PC-9 (cell line): ENCODE measurements around the gene ZNF419. TPM values are rescaled to one million over a fixed set of nuclear protein-coding genes. Genes with fewer than 3 reads are reported as not detected.

ENCODE experiments used
- BruUV-seq: library from RNA; stranded (reverse); fragments of 400-500 nt; replicated peaks from 2 replicates; lab custom pipeline; 2021; lab: Mats Ljungman, UMichigan
- CTCF ChIA-PET: fragments of 300-600 bp; sonication (Branson Sonifier 250); formaldehyde crosslinking; loops from one replicate; lab custom pipeline; 2022; ENCODE audit warnings: antibody characterized with exemption; lab: Charles Lee
- POLR2A ChIA-PET: fragments of 300-600 bp; sonication (Branson Sonifier 250); formaldehyde crosslinking; loops from one replicate; lab custom pipeline; 2022; ENCODE audit warnings: antibody characterized with exemption; ENCODE audit not compliant: unreplicated experiment; lab: Charles Lee
- DNase-seq, 2 experiments: peaks; one replicate each; pipeline versions ENCODE4 v3.0.0 to v3.0.0-alpha.2; 2015 to 2022; ENCODE audit warnings: mixed read lengths in 1 of 2
- H2AFZ ChIP-seq: fragments of 200-600 bp; sonication (generic); 2 replicates; pipeline ENCODE4 v1.8.1; 2017; ENCODE audit warnings: antibody characterized with exemption
- H3F3A ChIP-seq: fragments of 200-600 bp; sonication (generic); 2 replicates; pipeline ENCODE4 v1.8.1; 2017; ENCODE audit warnings: antibody characterized with exemption, mild to moderate bottlenecking, low read depth; ENCODE audit not compliant: insufficient read depth
- H3K27ac ChIP-seq: fragments of 200-600 bp; sonication (generic); 2 replicates; pipeline ENCODE4 v1.6.1; 2016; ENCODE audit warnings: mixed run types
- H3K27me3 ChIP-seq: fragments of 200-600 bp; sonication (generic); 2 replicates; pipeline ENCODE4 v1.6.1; 2016; ENCODE audit warnings: low read depth, mixed run types; ENCODE audit not compliant: insufficient read depth
- H3K36me3 ChIP-seq: fragments of 200-600 bp; sonication (generic); 2 replicates; pipeline ENCODE4 v1.6.1; 2016; ENCODE audit warnings: low read depth, mixed run types
- H3K4me1 ChIP-seq: fragments of 200-600 bp; sonication (generic); replicated peaks from 2 replicates; pipeline ENCODE4 v1.6.1; 2016; ENCODE audit warnings: mixed run types; ENCODE audit not compliant: insufficient read depth
- H3K4me2 ChIP-seq: fragments of 200-600 bp; sonication (generic); 2 replicates; pipeline ENCODE4 v1.6.1; 2017; ENCODE audit warnings: mixed run types
- H3K4me3 ChIP-seq: fragments of 200-600 bp; sonication (generic); 2 replicates; pipeline ENCODE4 v1.6.1; 2016; ENCODE audit warnings: mixed run types
- H3K79me2 ChIP-seq: fragments of 200-600 bp; sonication (generic); 2 replicates; pipeline ENCODE4 v1.6.1; 2017; ENCODE audit warnings: low read depth, mixed run types
- H3K9me2 ChIP-seq: fragments of 200-600 bp; sonication (generic); 2 replicates; pipeline ENCODE4 v1.8.1; 2017; ENCODE audit warnings: mild to moderate bottlenecking; ENCODE audit not compliant: insufficient read depth
- H3K9me3 ChIP-seq: fragments of 200-600 bp; sonication (generic); 2 replicates; pipeline ENCODE4 v1.8.1; 2016; ENCODE audit warnings: low read depth; ENCODE audit not compliant: insufficient read depth
- H4K20me1 ChIP-seq: fragments of 200-600 bp; sonication (generic); 2 replicates; pipeline ENCODE4 v1.8.1; 2017; ENCODE audit not compliant: insufficient read depth
- CTCF ChIP-seq: fragments of 200-600 bp; sonication (generic); conservative IDR thresholded peaks from 2 replicates; pipeline ENCODE4 v1.6.1; 2017; ENCODE audit warnings: mixed run types, antibody characterized with exemption, mild to moderate bottlenecking, moderate library complexity
- EZH2 ChIP-seq: fragments of 200-600 bp; sonication (generic); IDR thresholded peaks from 2 replicates; pipeline ENCODE4 v1.8.0; 2017; ENCODE audit warnings: antibody characterized with exemption, low read depth
- intact Hi-C: fragments of 100-400 bp; cut with micrococcal nuclease; formaldehyde crosslinking; loops from one replicate; pipeline ENCODE4 v1.10.0; 2022; ENCODE audit not compliant: unreplicated experiment
- total RNA-seq: library from RNA; stranded (reverse); gene quantifications from 2 replicates; pipeline ENCODE4 v1.2.3, GENCODE V29; 2021

Gene ZNF419
- total RNA-seq, 1 experiment from 2014 or later: 12.9 TPM

DNA sequence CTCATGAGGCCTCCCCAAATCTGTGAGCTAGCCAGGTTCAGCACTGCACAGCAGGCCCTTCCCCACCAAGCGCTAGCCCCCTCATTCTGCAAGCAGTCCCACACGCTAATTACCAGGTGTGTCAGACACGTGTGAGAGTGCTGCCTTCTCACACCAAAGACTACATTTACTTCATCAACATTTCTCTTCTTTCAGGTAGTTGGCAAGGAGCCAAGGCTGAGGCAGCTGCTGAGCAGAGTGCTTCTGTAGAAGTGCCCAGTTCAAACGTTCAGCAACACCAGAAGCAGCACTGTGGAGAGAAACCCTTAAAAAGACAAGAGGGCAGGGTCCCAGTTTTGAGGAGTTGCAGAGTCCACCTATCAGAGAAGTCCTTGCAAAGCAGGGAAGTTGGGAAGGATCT lies 18.6 kb downstream of the ZNF419 start:
- no peaks in the 10 kb centered on the region for H4K20me1 ChIP-seq
- no peaks in the 10 kb centered on the region for H3K27me3 ChIP-seq
- H3F3A ChIP-seq: no peaks in the 10 kb centered on the region; the same call in 1 of the 2 replicates
- POLR2A ChIA-PET: no interaction called here
- H3K9me3 ChIP-seq: peaks cover 30% of the 10 kb centered on the region; the same call in 1 of the 2 replicates
- no peak overlapping the region for H3K4me3 ChIP-seq
- no peak overlapping the region for H2AFZ ChIP-seq
- no peaks in the 10 kb centered on the region for H3K4me1 ChIP-seq
- intact Hi-C loops: no loop called here
- CTCF ChIA-PET: no interaction called here
- H3K9me2 ChIP-seq: no peaks in the 10 kb centered on the region
- TF ChIP-seq EZH2 (no peak), CTCF (no peak)
- H3K36me3 ChIP-seq: peaks cover 61% of the 10 kb centered on the region
- H3K4me2 ChIP-seq: no peak overlapping the region
- no TSS peak for BruUV-seq
- peaks cover 22% of the 10 kb centered on the region for H3K79me2 ChIP-seq
- no peak for DNase-seq
- H3K27ac ChIP-seq: no peak overlapping the region

DNA sequence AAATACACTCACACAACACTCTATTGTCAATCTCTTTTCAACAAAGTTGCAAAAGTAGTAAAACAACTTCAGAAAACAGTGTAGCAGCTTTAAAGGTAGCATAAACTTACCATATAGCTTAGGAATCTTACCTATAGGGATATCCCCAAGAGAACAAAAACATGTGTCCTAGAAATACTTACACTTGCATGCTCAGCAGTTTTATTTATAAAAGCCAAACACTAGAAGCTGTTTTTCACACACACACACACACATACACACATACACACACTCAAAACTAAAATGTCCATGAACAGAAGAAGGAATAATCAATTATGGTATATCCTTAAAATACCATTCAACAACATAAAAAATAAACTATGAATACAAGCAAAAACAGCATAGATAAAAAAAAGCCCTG lies 23.9 kb downstream of the ZNF419 start:
- Histone ChIP-seq H3K9me2 (no peaks in the 10 kb centered on the region), H3F3A (no peaks in the 10 kb centered on the region; the same call in 1 of the 2 replicates), H3K27me3 (no peaks in the 10 kb centered on the region), H3K4me1 (no peaks in the 10 kb centered on the region), H3K36me3 (peaks cover 25% of the 10 kb centered on the region), H3K4me2 (no peak overlapping the region), H3K4me3 (no peak overlapping the region), H3K27ac (no peak overlapping the region), H4K20me1 (no peaks in the 10 kb centered on the region), H3K9me3 (peaks cover 32% of the 10 kb centered on the region), H2AFZ (no peak overlapping the region), H3K79me2 (no peaks in the 10 kb centered on the region)
- intact Hi-C loops: no loop called here
- ChIA-PET POLR2A (no interaction called here), CTCF (no interaction called here)
- no peak for DNase-seq
- no TSS peak for BruUV-seq
- no peak for TF ChIP-seq EZH2
- TF ChIP-seq CTCF: no peak

DNA sequence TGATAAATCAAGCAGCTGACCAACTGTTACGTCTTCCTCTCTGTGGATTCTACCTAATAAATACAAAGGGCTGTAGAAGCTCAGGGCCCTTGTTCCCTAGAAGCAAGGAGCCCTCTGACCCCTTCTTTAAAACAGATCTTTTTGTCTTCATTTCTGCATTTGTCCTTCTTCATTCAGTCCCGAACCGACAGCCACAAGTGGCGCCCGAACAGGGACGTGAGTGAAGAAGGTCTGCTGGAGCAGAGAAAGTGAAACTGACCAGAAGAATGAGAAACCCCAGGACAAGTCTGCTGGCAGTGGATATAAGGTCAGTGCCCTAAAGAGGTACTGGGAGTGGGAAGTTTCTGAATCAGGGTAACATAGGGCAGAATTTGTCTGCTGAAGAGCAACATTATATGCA lies 25.3 kb downstream of the ZNF419 start:
- Histone ChIP-seq H2AFZ (no peak overlapping the region), H3K9me2 (no peaks in the 10 kb centered on the region), H3K4me2 (no peak overlapping the region), H3F3A (no peaks in the 10 kb centered on the region), H3K27me3 (no peaks in the 10 kb centered on the region), H3K36me3 (peaks cover 13% of the 10 kb centered on the region; the same call in 1 of the 2 replicates), H3K79me2 (no peaks in the 10 kb centered on the region), H3K4me1 (no peaks in the 10 kb centered on the region), H3K27ac (no peak overlapping the region), H4K20me1 (no peaks in the 10 kb centered on the region), H3K4me3 (no peak overlapping the region), H3K9me3 (peaks cover 21% of the 10 kb centered on the region)
- BruUV-seq: no TSS peak
- ChIA-PET POLR2A (no interaction called here), CTCF (no interaction called here)
- intact Hi-C loops: no loop called here
- no peak for DNase-seq
- TF ChIP-seq EZH2 (no peak), CTCF (no peak)
